Ascending aorta (tissue), 2 donors: Measurements from ENCODE around the gene C3. TPM values are rescaled to one million over a fixed set of nuclear protein-coding genes. Genes with fewer than 3 reads are reported as not detected.

Source experiments
- DNase-seq, 2 donors: peaks; one replicate each; pipeline ENCODE4 v3.0.0-alpha.2; 2019; ENCODE audit warnings: low spot score in 2 of 2
- H3K27ac ChIP-seq, 2 donors: fragments of 200-600 bp; sonication (generic); one replicate each; pipeline ENCODE4 v1.5.1; 2016 to 2017; ENCODE audit warnings: mild to moderate bottlenecking in 1 of 2
- H3K27me3 ChIP-seq: fragments of 200-600 bp; sonication (generic); one replicate; pipeline ENCODE4 v1.5.1; 2017
- H3K36me3 ChIP-seq, 2 donors: fragments of 200-600 bp; sonication (generic); one replicate each; pipeline ENCODE4 v1.5.1; 2016
- H3K4me1 ChIP-seq, 2 donors: fragments of 200-600 bp; sonication (generic); one replicate each; pipeline ENCODE4 v1.5.1; 2016 to 2017; ENCODE audit warnings: mild to moderate bottlenecking in 1 of 2
- H3K4me3 ChIP-seq, 2 donors: fragments of 200-600 bp; sonication (generic); one replicate each; pipeline ENCODE4 v1.5.1; 2016 to 2017; ENCODE audit warnings: mild to moderate bottlenecking in 1 of 2
- H3K9me3 ChIP-seq, 2 donors: fragments of 200-600 bp; sonication (generic); one replicate each; pipeline ENCODE4 v1.5.1; 2016
- CTCF ChIP-seq, 3 experiments: fragments of 200-600 bp in 2 of 3; fragments of 450-650 bp in 1 of 3; sonication (generic) in 2 of 3; IDR thresholded peaks; one replicate each; pipeline ENCODE4 v1.5.1; 2016 to 2019; ENCODE audit warnings: antibody characterized with exemption in 3 of 3, mild to moderate bottlenecking in 1 of 3, moderate library complexity in 1 of 3
- intact Hi-C: fragments of 100-400 bp; cut with DNase I; formaldehyde crosslinking; loops from one replicate; pipeline ENCODE4 v1.15.1; 2023
- total RNA-seq: library from RNA; depleted of rRNA; stranded (reverse); fragments of >200 nt; gene quantifications from one replicate; pipeline ENCODE4 v1.1.0, GENCODE V29; 2016

The C3 gene
- total RNA-seq, 1 donor from 2014 or later: 2,421 TPM

- intact Hi-C loops: no loop called here
- no peak overlapping the region for H3K4me3 ChIP-seq
- H3K9me3 ChIP-seq: no peaks in the 10 kb centered on the region
- no peaks in the 10 kb centered on the region for H3K36me3 ChIP-seq
- DNase-seq: no peak
- no peaks in the 10 kb centered on the region for H3K27me3 ChIP-seq
- no peak overlapping the region for H3K27ac ChIP-seq
- no peak for TF ChIP-seq CTCF (IDR thresholded peaks at IDR 0.05)
- no peaks in the 10 kb centered on the region for H3K4me1 ChIP-seq
These were observed 6.4 kb downstream of the C3 start for GRCh38 chr19:6713773-6714692.

GRCh38 chr19:6712692-6713670 is 7.5 kb downstream of the C3 start:
- Histone ChIP-seq H3K27ac (no peak overlapping the region), H3K27me3 (no peaks in the 10 kb centered on the region), H3K4me3 (no peak overlapping the region), H3K9me3 (no peaks in the 10 kb centered on the region), H3K36me3 (no peaks in the 10 kb centered on the region), H3K4me1 (no peaks in the 10 kb centered on the region)
- no peak for TF ChIP-seq CTCF (IDR thresholded peaks at IDR 0.05)
- intact Hi-C loops: no loop called here
- no peak for DNase-seq

DNA sequence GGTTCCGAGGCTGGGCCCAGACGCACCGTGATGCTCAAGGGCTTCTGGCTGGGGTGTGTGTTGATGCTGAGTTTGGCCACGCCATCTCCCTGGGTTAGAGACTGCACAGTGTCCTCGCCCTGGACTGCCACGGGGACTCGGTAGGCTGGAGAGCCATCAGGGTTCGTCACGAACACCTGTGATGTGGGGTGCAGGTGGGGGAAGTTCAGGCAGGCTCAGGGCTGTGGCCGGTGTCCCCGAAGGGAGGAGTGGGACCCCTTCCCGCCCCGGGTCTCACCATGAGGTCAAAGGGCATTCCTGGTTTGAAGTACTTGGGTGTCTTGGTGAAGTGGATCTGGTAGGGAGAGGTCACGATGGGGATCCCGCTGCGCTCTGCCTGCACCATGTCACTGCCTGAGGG is 8.2 kb downstream of the C3 start:
- Histone ChIP-seq H3K4me3 (no peak overlapping the region), H3K27me3 (no peaks in the 10 kb centered on the region), H3K9me3 (no peaks in the 10 kb centered on the region), H3K4me1 (no peaks in the 10 kb centered on the region), H3K36me3 (no peaks in the 10 kb centered on the region), H3K27ac (no peak overlapping the region)
- DNase-seq: no peak
- intact Hi-C loops: no loop called here
- no peak for TF ChIP-seq CTCF (IDR thresholded peaks at IDR 0.05)

DNA sequence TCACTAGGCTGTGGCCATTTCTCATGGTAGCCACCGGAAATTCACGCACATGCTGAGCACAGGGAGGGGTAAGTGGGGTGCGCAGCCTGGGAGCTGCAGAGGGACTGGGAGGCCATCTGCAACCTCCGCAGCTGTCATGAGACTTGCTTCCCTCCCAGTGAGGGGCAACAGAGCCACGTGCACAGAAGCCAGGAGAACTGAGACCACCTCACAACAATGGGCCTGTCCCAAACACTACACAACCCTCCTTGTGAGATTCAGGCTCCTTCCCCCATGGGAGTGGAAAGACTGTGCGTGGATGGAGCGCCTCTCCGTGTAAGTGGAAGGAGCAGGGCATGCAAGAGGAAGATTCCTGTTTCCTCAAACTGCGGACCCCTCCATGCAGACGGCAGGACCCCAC is 8.8 kb downstream of the C3 start:
- H3K27ac ChIP-seq: no peak overlapping the region
- no peaks in the 10 kb centered on the region for H3K9me3 ChIP-seq
- TF ChIP-seq CTCF (IDR thresholded peaks at IDR 0.05): no peak
- intact Hi-C loops: no loop called here
- no peaks in the 10 kb centered on the region for H3K36me3 ChIP-seq
- no peak for DNase-seq
- H3K27me3 ChIP-seq: no peaks in the 10 kb centered on the region
- no peak overlapping the region for H3K4me3 ChIP-seq
- no peaks in the 10 kb centered on the region for H3K4me1 ChIP-seq

DNA sequence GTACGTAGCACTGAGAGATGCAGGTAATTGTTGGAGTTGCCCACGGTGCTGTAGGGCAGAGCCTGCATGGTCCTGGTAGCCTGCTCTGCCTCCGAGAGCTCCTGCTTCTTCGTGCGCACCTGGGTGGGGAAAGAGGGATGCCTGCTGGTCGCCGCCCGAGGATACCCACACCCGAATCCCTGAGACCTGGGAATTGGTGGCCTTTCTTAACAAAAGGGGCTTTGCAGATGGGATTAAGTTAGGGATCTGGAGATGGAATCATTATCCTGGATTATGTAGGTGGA is 9.4 kb downstream of the C3 start:
- Histone ChIP-seq H3K27me3 (no peaks in the 10 kb centered on the region), H3K36me3 (no peaks in the 10 kb centered on the region), H3K27ac (no peak overlapping the region), H3K4me3 (no peak overlapping the region), H3K4me1 (no peaks in the 10 kb centered on the region), H3K9me3 (no peaks in the 10 kb centered on the region)
- intact Hi-C loops: no loop called here
- no peak for TF ChIP-seq CTCF (IDR thresholded peaks at IDR 0.05)
- no peak for DNase-seq
